Measurements from ENCODE around the gene FAM181B. TPM values are rescaled to one million over a fixed set of nuclear protein-coding genes. Genes with fewer than 3 reads are reported as not detected.

Gene FAM181B
- under 0.01 TPM in 1 of 2 replicates, not detected in the other for total RNA-seq

GRCh38 chr11:82733444-82734119 is at the start of gene FAM181B:
Gene FAM181B (minus strand): TSS chr11:82733864. CDS start chr11:82733729, 135 bp downstream.

Other genes starting within 250 kb of the FAM181B start
- gene PRCP, start 166.6 kb upstream of the FAM181B start, total RNA-seq, result 181 and 183 TPM in 2 replicates
- 4.6 and 5.0 TPM in 2 replicates for gene DDIAS, start 167.9 kb upstream of the FAM181B start, total RNA-seq